ENCODE measurements around the gene SIX2.

DNA sequence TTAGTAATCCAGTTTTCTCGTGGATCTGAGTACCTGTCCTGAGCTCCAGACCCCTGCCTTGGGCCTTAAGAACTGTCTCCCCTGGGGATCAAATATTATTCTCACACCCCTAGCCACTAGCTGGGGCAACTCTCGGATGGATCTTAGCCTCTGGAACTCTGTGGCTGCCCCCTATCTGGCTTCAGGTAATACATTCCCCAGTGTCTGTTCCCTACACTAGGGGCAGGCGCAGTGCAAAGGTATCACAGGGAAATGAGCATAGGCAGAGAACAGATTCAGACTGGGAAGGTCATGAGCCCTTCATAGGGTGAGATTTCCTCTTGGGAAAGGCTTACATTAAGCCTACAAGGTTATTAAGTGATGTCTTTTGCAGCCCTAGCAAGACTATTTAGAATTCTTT, 11.2 kb upstream of the SIX2 start:
- TF ChIP-seq, protein P1, sequence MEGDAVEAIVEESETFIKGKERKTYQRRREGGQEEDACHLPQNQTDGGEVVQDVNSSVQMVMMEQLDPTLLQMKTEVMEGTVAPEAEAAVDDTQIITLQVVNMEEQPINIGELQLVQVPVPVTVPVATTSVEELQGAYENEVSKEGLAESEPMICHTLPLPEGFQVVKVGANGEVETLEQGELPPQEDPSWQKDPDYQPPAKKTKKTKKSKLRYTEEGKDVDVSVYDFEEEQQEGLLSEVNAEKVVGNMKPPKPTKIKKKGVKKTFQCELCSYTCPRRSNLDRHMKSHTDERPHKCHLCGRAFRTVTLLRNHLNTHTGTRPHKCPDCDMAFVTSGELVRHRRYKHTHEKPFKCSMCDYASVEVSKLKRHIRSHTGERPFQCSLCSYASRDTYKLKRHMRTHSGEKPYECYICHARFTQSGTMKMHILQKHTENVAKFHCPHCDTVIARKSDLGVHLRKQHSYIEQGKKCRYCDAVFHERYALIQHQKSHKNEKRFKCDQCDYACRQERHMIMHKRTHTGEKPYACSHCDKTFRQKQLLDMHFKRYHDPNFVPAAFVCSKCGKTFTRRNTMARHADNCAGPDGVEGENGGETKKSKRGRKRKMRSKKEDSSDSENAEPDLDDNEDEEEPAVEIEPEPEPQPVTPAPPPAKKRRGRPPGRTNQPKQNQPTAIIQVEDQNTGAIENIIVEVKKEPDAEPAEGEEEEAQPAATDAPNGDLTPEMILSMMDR (IDR thresholded peaks at IDR 0.05; ENCODE audit: insufficient read depth, low read depth, low read length): no peak
- no peak for TF ChIP-seq EZH2 (IDR thresholded peaks at IDR 0.05; ENCODE audit: insufficient read depth, low read length)
